Testis (tissue), 3 donors: ENCODE results near the gene BCCIP. TPM values are rescaled to one million over a fixed set of nuclear protein-coding genes. Genes with fewer than 3 reads are reported as not detected.
A peak's percentile ranks its signal among the peaks of the same experiment; 100 is the strongest.

Source experiments
- DNase-seq: peaks from one replicate; pipeline ENCODE4 v3.0.0-alpha.2; 2019
- H3K27ac ChIP-seq, 2 donors: fragments of 200-600 bp; sonication (generic); one replicate each; pipeline ENCODE4 v1.5.1; 2019
- H3K27me3 ChIP-seq: fragments of 200-600 bp; sonication (generic); one replicate; pipeline ENCODE4 v1.5.1; 2019
- H3K36me3 ChIP-seq: fragments of 200-600 bp; sonication (generic); one replicate; pipeline ENCODE4 v1.5.1; 2017; ENCODE audit warnings: low read depth; ENCODE audit errors: missing control alignments
- H3K4me1 ChIP-seq: fragments of 200-600 bp; sonication (generic); one replicate; pipeline ENCODE4 v1.5.1; 2019
- H3K4me3 ChIP-seq, 2 donors: fragments of 200-600 bp; sonication (generic); one replicate each; pipeline ENCODE4 v1.5.1; 2017 to 2019
- H3K9me3 ChIP-seq: fragments of 200-600 bp; sonication (generic); one replicate; pipeline ENCODE4 v1.5.1; 2017
- POLR2A ChIP-seq: fragments of 450-650 bp; IDR thresholded peaks from one replicate; pipeline ENCODE4 v1.6.1; 2017; ENCODE audit warnings: antibody characterized with exemption, mild to moderate bottlenecking, moderate library complexity
- WGBS, 2 donors: methylation state at CpG; one replicate each; pipeline ENCODE4 v1.1.5; 2018; 5-methylcytosine and 5-hydroxymethylcytosine counted together
- intact Hi-C: fragments of 100-400 bp; cut with DNase I; formaldehyde crosslinking; loops from one replicate; pipeline ENCODE4 v1.15.1; 2023; ENCODE audit warnings: low total_unique reads
- polyA plus RNA-seq: library from polyadenylated mRNA; stranded (reverse); fragments of 350-450 nt; fragmentation: Illumina TruSeq; extraction: RNeasy Lipid Tissue Mini Kit (QIAGEN cat#74804); gene quantifications from one replicate; pipeline ENCODE4 v1.2.3, GENCODE V29; 2014; ENCODE audit warnings: low read depth, low replicate concordance; ENCODE audit not compliant: insufficient read depth
- total RNA-seq, 2 donors: library from RNA; depleted of rRNA; stranded (reverse); fragments of >200 nt; gene quantifications; one replicate each; pipeline ENCODE4 v1.2.3, GENCODE V29; 2016
- TF ChIP-seq, protein P1 (sequence below), 3 experiments: fragments of 450-650 bp in 2 of 3; fragments of 200-600 bp in 1 of 3; sonication (generic) in 1 of 3; IDR thresholded peaks; one replicate each; pipeline ENCODE4 v1.5.1; 2016 to 2019; ENCODE audit warnings: antibody characterized with exemption in 3 of 3, mild to moderate bottlenecking in 2 of 3, moderate library complexity in 1 of 3

BCCIP gene
- total and polyA plus RNA-seq, 3 donors from 2014 or later = 59.8 to 81.9 (median 63.9) TPM

DNA sequence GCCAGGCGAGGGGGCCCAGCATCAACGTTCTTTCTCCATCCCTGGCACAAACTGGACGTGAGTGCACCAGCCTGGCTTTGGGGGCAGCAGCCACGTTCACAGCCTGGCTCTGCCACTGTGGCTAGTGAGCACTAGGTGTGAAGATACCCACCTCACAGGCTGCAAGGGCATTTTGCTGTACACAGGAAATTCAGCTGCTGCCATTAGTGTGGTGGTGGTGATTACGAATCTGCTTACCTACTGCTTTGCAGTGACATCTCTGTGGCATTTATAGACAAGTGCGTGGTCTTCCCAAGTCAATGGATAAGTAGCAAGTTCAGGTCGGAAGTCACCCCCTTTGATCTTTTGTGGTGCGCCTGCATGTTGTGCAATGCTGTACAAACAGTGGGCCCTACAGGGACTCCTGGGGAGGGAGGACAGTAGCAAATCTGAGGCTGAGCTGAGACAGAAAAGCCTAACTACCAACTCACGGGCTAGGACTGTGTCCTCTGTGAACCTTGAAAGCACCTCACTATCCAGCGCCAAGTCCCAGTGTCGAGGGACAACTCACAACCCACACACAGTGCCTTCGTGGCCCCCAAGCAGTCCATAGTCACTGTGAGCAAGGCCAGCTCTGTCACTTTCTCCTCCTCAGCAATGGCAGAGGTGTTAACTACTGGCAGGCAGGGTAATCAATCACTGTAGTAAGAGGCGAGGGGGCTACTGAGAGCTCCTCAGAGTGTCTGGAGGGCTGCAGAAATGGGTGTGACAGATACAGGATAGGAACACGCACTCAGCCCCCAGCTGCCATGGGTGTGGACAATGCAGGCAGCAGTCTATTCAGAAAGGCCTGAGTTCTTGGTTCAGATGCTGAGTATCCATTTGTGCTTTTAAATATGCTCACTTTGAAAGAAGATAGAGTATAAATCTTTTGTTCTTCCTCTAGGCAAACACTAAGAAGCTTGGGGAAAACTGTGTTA is 30.7 kb upstream of the BCCIP start:
- Histone ChIP-seq H3K36me3 (no peaks in the 10 kb centered on the region), H3K27me3 (no peaks in the 10 kb centered on the region), H3K4me3 (no peak overlapping the region), H3K4me1 (no peaks in the 10 kb centered on the region), H3K27ac (no peak overlapping the region), H3K9me3 (no peaks in the 10 kb centered on the region)
- intact Hi-C loops = no loop called here
- no peak for DNase-seq
- WGBS, 2 donors = 85 to 91% methylated on average over 11 to 14 of the region's 14 CpGs
- TF ChIP-seq POLR2A = no peak
- TF ChIP-seq, protein P1, sequence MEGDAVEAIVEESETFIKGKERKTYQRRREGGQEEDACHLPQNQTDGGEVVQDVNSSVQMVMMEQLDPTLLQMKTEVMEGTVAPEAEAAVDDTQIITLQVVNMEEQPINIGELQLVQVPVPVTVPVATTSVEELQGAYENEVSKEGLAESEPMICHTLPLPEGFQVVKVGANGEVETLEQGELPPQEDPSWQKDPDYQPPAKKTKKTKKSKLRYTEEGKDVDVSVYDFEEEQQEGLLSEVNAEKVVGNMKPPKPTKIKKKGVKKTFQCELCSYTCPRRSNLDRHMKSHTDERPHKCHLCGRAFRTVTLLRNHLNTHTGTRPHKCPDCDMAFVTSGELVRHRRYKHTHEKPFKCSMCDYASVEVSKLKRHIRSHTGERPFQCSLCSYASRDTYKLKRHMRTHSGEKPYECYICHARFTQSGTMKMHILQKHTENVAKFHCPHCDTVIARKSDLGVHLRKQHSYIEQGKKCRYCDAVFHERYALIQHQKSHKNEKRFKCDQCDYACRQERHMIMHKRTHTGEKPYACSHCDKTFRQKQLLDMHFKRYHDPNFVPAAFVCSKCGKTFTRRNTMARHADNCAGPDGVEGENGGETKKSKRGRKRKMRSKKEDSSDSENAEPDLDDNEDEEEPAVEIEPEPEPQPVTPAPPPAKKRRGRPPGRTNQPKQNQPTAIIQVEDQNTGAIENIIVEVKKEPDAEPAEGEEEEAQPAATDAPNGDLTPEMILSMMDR (IDR thresholded peaks at IDR 0.05) = no peak

- no peaks in the 10 kb centered on the region for H3K36me3 ChIP-seq
- intact Hi-C loops = no loop called here
- DNase-seq = peak; percentile 30
- no peaks in the 10 kb centered on the region for H3K27me3 ChIP-seq
- no peak overlapping the region for H3K27ac ChIP-seq
- 79 to 91% methylated on average over 2 of the region's 2 CpGs for WGBS, 2 donors
- TF ChIP-seq, protein P1 (IDR thresholded peaks at IDR 0.05) = no peak
- no peak for TF ChIP-seq POLR2A
- no peaks in the 10 kb centered on the region for H3K4me1 ChIP-seq
- no peak overlapping the region for H3K4me3 ChIP-seq
- no peaks in the 10 kb centered on the region for H3K9me3 ChIP-seq
These were observed 28.2 kb upstream of the BCCIP start for GRCh38 chr10:125795128-125795527.

DNA sequence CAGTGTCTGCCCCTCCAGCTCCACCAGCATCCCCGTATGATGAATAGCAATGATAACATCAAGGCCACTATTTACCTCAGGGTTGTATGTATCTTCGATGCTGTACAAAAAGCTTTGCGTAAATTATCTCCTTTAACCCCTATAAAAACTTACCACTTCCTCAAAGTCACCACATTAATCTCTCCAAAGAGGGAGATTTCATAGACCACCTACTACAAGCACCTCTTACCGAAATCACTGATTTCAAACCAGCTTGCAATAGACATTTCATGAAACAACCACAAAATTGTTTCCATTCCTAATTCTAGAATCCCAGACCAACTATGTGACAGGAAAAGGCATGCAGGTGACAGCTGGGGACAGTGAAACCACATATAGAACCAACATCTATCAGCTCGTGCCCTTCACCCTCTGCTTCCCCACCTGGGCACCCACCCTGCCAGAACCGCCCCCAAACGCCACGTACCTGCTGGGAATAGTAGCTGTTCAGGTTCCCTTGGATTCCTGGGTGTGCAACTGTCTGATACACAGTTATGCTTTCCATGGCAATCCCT is 27.6 kb upstream of the BCCIP start:
- Histone ChIP-seq H3K4me3 (no peak overlapping the region), H3K27me3 (no peaks in the 10 kb centered on the region), H3K27ac (no peak overlapping the region), H3K4me1 (no peaks in the 10 kb centered on the region), H3K9me3 (no peaks in the 10 kb centered on the region), H3K36me3 (no peaks in the 10 kb centered on the region)
- DNase-seq = no peak
- 77 to 86% methylated on average over 8 of the region's 8 CpGs for WGBS, 2 donors
- TF ChIP-seq POLR2A = no peak
- TF ChIP-seq, protein P1 (IDR thresholded peaks at IDR 0.05) = no peak
- intact Hi-C loops = no loop called here

DNA sequence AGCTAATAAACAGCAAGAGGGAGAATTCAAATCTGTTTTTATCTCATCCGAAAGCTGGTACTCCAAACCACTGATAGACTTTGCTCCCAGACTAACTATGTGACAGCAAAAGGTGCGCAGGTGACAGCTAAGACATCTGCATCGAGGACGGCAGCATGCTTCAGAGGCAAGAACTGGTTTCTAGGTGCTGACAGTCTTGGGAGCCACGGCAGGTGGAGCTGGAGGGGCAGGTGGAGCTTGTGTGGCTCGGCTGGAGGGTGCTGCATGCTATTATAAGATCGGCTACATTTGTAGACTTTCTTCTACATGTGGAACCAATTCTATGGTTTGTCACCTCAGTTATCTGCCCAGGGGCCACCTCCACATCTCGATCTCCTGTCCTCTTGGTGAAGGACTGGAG is 25.9 kb upstream of the BCCIP start:
- H3K36me3 ChIP-seq = no peaks in the 10 kb centered on the region
- no peaks in the 10 kb centered on the region for H3K9me3 ChIP-seq
- intact Hi-C loops = no loop called here
- 94 to 95% methylated on average over 8 of the region's 8 CpGs for WGBS, 2 donors
- no peak for DNase-seq
- H3K27me3 ChIP-seq = no peaks in the 10 kb centered on the region
- H3K4me1 ChIP-seq = no peaks in the 10 kb centered on the region
- TF ChIP-seq POLR2A = no peak
- TF ChIP-seq, protein P1 (IDR thresholded peaks at IDR 0.05) = no peak
- no peak overlapping the region for H3K27ac ChIP-seq
- H3K4me3 ChIP-seq = no peak overlapping the region
